ENCODE data around the gene MACROH2A1.

DNA sequence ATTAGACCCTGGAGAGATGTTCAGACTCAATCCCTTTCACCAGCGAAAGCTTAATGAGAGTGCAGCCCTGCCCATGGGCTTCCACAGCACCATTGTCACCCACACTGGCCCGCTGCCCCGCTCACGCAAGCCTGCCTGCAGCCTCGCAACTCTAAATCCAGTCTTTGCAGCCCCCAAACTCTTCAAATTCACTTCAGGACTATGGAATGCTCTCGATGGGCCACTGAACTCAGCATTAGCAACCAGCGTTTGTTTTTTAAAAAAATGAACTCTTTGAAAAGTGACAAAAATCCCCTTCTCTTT lies 31.1 kb upstream of the MACROH2A1 start:
- TF ChIP-seq RARB (CRISPR knock-in tag; IDR thresholded peaks at IDR 0.05) (no peak), ZNF8 (CRISPR knock-in tag; IDR thresholded peaks at IDR 0.05) (no peak), PATZ1 (CRISPR knock-in tag; IDR thresholded peaks at IDR 0.05; ENCODE audit: borderline replicate concordance) (no peak), ZFP30 (CRISPR knock-in tag; IDR thresholded peaks at IDR 0.05) (no peak), GLIS3 (CRISPR knock-in tag; IDR thresholded peaks at IDR 0.05) (no peak), ARNTL (CRISPR knock-in tag; IDR thresholded peaks at IDR 0.05; ENCODE audit: borderline replicate concordance, low read depth) (no peak), PPARA (CRISPR knock-in tag; IDR thresholded peaks at IDR 0.05; ENCODE audit: borderline replicate concordance) (no peak), TCF4 (CRISPR knock-in tag; IDR thresholded peaks at IDR 0.05; ENCODE audit: borderline replicate concordance) (no peak), ZC3H10 (CRISPR knock-in tag; IDR thresholded peaks at IDR 0.05) (no peak)
- TF ChIP-seq, protein P1, sequence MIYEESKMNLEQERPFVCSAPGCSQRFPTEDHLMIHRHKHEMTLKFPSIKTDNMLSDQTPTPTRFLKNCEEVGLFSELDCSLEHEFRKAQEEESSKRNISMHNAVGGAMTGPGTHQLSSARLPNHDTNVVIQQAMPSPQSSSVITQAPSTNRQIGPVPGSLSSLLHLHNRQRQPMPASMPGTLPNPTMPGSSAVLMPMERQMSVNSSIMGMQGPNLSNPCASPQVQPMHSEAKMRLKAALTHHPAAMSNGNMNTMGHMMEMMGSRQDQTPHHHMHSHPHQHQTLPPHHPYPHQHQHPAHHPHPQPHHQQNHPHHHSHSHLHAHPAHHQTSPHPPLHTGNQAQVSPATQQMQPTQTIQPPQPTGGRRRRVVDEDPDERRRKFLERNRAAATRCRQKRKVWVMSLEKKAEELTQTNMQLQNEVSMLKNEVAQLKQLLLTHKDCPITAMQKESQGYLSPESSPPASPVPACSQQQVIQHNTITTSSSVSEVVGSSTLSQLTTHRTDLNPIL (CRISPR knock-in tag; IDR thresholded peaks at IDR 0.05; ENCODE audit: low read depth): no peak

Data from SK-N-SH treated with all-trans-retinoic acid at 6 μM for 48 hours (cell line).